Muscle layer of colon (tissue), 2 donors: Measurements from ENCODE around the gene GPR162.

Experiments
- H3K27ac ChIP-seq: one replicate; pipeline ENCODE4 v1.7.0; 2013; ENCODE audit warnings: low read depth, mild to moderate bottlenecking, low read length, moderate library complexity
- H3K27me3 ChIP-seq, 2 donors: one replicate each; pipeline ENCODE4 v1.7.0; 2013; ENCODE audit warnings: low read length in 2 of 2, mild to moderate bottlenecking in 2 of 2; ENCODE audit not compliant: insufficient read depth in 2 of 2, control insufficient read depth in 1 of 2
- H3K36me3 ChIP-seq: one replicate; pipeline ENCODE4 v1.7.0; 2013; ENCODE audit warnings: mild to moderate bottlenecking, low read length; ENCODE audit not compliant: insufficient read depth
- H3K4me1 ChIP-seq: one replicate; pipeline ENCODE4 v1.7.0; 2013; ENCODE audit warnings: mild to moderate bottlenecking, low read length; ENCODE audit not compliant: insufficient read depth
- H3K4me3 ChIP-seq, 2 donors: one replicate each; pipeline ENCODE4 v1.7.0; 2013; ENCODE audit warnings: low read length in 2 of 2, low read depth in 1 of 2, mild to moderate bottlenecking in 1 of 2, moderate library complexity in 1 of 2
- H3K9ac ChIP-seq: one replicate; pipeline ENCODE4 v1.7.0; 2013; ENCODE audit warnings: low read length
- H3K9me3 ChIP-seq: one replicate; pipeline ENCODE4 v1.7.0; 2013; ENCODE audit warnings: mild to moderate bottlenecking, low read length
- donor health status: abdominal sarcoma.
- donor health status: Adenocarcinoma of cecum.

The GPR162 gene

DNA sequence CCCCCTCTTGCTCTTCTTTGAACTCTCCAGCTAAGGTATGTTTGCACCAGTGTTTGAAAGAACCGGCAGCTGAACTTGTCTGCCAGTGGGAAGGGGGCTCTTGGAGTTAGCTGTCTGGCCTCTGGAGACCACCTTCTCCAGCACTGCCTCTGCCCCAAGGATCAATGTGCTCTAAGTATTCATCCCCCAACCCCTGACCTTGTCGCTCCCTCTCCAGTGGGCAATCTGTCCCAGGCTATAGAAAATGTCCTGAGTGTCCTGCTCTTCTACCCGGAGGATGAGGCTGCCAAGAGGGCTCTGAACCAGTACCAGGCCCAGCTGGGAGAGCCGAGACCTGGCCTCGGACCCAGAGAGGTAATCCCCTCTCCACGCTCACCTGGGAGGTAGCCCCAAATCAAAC, 9.4 kb downstream of the GPR162 start:
- H3K9me3 ChIP-seq = no peaks in the 10 kb centered on the region
- H3K9ac ChIP-seq = no peak overlapping the region
- no peak overlapping the region for H3K4me3 ChIP-seq
- H3K27me3 ChIP-seq = no peaks in the 10 kb centered on the region
- H3K4me1 ChIP-seq = peaks cover 18% of the 10 kb centered on the region
- H3K36me3 ChIP-seq = peaks cover 15% of the 10 kb centered on the region
- no peak overlapping the region for H3K27ac ChIP-seq

DNA sequence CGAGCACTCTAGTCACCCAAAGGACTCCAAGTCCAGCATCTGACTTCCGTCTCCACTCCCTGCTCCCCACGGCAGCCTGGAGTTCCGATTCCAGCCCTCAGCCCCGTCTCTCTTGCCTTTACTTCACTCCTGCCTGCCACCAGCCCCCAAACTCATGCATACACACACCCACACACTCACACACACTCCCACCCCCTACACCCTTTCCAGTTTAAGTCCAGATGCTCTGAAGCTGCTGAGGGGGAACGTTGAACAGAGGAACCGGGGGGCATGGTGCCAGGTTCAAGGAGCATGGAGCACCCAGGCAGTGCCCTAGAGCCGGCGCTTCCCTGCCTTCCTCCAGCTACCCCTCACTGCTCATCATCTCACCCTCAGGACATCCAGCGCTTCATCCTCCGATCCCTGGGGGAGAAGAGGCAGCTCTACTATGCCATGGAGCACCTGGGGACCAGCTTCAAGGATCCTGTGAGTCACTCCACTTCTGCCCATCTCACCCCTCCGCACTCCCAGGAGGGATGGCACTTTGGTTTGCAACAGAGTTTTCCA, 9.9 kb downstream of the GPR162 start:
- Histone ChIP-seq H3K4me3 (no peak overlapping the region), H3K27me3 (no peaks in the 10 kb centered on the region), H3K27ac (no peak overlapping the region), H3K9me3 (no peaks in the 10 kb centered on the region), H3K9ac (no peak overlapping the region), H3K4me1 (peaks cover 18% of the 10 kb centered on the region), H3K36me3 (peaks cover 19% of the 10 kb centered on the region)

DNA sequence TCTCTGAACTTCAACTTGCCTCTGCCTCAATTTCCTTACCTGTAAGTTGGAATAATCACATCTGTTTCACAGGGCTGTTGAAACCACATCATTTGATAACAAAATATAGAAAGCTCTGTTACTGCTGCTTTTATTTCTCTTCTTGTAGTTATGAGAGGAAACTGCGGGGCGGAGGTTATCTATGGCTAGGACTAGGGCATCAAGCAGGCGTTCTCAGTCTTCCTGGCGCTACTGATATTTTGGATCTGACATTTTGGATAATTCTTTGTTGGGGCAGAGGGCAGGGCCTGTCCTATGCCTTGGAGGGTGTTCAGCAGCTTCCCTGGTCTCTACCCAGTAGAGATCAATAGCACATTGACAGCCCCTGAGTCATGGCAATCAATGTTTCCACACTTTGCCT, 10.5 kb downstream of the GPR162 start:
- Histone ChIP-seq H3K27ac (no peak overlapping the region), H3K27me3 (no peaks in the 10 kb centered on the region), H3K9me3 (no peaks in the 10 kb centered on the region), H3K36me3 (peaks cover 22% of the 10 kb centered on the region), H3K4me1 (peaks cover 13% of the 10 kb centered on the region), H3K4me3 (no peak overlapping the region), H3K9ac (no peak overlapping the region)

DNA sequence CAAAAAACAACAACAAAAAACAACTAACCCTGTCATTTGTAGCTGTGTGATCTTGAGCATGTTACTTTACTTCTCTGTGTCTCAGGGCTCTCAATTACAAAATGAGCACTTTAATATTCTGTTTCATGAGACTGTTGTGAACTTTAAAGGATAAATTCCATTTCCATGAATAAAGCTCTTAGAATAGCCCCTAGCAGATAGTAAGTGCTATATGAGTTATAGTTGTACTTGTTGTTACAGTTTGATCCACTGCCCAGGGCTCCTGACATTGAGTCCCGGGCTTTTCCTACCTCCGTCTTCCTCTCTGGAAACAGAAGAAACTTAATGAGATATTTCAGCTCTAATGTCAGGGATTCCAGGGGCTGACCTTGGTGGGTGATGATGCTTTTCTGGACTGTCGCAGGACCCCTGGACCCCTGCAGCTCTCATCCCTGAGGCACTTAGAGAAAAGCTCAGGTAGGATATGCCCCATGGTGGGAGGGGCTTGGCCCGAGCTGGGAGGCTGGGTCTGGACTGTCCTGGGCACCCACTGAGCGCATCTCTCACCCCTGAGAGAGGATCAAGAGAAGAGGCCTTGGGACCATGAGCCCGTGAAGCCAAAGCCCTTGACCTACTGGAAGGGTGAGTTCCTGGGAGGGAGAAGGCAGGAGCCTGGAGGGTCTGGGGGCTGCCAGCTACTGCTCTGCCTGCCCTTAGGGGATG, 11.7 kb downstream of the GPR162 start:
- no peaks in the 10 kb centered on the region for H3K27me3 ChIP-seq
- H3K9ac ChIP-seq = no peak overlapping the region
- H3K4me3 ChIP-seq = no peak overlapping the region
- no peak overlapping the region for H3K27ac ChIP-seq
- no peaks in the 10 kb centered on the region for H3K9me3 ChIP-seq
- H3K4me1 ChIP-seq = peaks cover 7% of the 10 kb centered on the region
- H3K36me3 ChIP-seq = peaks cover 31% of the 10 kb centered on the region

DNA sequence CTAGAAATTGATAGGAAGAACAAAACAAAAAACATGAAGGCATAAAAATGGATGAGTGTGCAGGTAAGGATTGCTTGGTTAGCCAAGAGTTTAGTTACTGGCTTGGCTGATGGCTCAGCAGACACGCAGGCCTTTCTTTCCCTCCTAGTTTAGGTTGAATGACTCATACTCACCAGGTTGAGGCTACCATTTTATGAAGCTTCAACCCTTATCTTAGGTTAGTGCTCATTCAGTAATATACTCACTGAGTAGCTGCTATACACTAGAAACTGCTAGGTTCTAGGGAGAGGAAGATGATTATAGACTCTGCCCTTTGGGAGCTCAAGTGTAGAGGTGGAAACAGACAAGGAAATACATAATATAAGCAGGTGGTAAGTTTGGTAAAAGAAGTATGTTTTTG, 12.6 kb downstream of the GPR162 start:
- Histone ChIP-seq H3K9me3 (no peaks in the 10 kb centered on the region), H3K4me1 (peaks cover 7% of the 10 kb centered on the region), H3K27ac (no peak overlapping the region), H3K36me3 (peaks cover 40% of the 10 kb centered on the region), H3K4me3 (no peak overlapping the region), H3K27me3 (no peaks in the 10 kb centered on the region), H3K9ac (no peak overlapping the region)

DNA sequence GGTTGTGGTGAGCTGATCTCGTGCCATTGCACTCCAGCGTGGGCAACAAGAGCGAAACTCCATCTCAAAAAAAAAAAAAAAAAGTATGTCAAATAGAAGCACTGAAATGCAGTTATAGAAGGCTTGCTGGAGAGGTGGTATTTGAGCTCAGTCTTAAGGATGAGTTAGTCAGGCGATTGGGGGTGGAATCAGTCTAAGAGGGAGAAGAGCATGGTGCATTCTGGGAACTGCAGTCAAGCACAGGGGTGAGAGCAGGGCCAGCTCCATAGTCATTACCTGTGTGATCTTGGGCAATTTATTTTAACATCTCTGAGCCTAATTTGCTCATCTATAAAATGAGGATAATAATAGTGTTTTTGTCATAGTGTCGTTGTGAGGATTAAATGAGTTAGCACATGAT, 13.3 kb downstream of the GPR162 start:
- H3K9me3 ChIP-seq = no peaks in the 10 kb centered on the region
- H3K36me3 ChIP-seq = peaks cover 45% of the 10 kb centered on the region
- H3K4me3 ChIP-seq = no peak overlapping the region
- peaks cover 2% of the 10 kb centered on the region for H3K4me1 ChIP-seq
- H3K27me3 ChIP-seq = no peaks in the 10 kb centered on the region
- no peak overlapping the region for H3K9ac ChIP-seq
- no peak overlapping the region for H3K27ac ChIP-seq

DNA sequence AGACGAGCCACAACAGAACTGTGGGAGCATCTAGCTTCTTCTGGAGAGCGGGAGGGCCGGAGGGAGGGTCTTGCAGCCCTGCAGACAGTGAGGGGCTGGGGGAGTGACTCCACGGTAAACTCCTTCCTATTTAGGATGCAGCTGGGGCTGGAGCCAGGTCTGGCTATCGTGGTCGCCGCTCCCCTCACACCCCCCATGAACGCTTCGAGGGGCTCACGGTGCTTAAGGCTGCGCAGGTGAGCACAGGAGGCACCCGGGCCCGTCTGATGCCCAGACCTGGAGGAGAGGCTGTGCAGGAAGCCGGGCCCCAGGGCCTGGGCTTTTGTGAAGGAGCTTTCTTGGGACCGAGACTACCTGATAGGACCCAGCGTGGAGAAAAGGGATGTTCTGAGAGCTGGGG, 15.2 kb downstream of the GPR162 start:
- Histone ChIP-seq H3K27ac (no peak overlapping the region), H3K27me3 (no peaks in the 10 kb centered on the region), H3K9ac (no peak overlapping the region), H3K4me3 (no peak overlapping the region), H3K36me3 (peaks cover 40% of the 10 kb centered on the region), H3K4me1 (no peaks in the 10 kb centered on the region), H3K9me3 (no peaks in the 10 kb centered on the region)

DNA sequence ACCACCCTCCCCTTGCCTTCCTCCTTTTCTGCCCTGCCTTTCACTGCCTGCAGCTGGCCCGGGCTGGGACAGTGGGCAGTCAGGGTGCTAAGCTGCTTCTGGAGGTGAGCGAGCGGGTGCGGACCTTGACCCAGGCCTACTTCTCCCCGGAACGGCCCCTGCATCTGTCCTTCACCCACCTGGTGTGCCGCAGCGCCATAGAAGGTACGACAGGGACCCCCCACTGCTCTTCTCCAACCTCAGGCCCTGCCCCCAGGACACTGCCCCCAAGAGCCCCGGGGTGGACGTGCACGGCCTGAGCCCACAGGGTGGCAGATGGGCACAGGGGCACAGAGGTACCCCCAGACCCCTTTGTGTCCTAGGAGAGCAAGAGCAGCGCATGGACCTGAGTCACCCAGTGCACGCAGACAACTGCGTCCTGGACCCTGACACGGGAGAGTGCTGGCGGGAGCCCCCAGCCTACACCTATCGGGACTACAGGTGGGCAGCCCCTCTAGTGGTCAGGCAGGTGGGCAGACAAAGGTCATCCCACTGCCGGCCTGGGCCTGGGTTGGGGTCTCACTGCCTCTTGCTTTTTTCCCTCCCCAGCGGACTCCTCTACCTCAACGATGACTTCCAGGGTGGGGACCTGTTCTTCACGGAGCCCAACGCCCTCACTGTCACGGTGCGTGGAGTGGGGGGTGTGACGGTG, 15.9 kb downstream of the GPR162 start:
- H3K36me3 ChIP-seq = peaks cover 39% of the 10 kb centered on the region
- H3K4me1 ChIP-seq = no peaks in the 10 kb centered on the region
- H3K4me3 ChIP-seq = no peak overlapping the region
- no peaks in the 10 kb centered on the region for H3K9me3 ChIP-seq
- H3K9ac ChIP-seq = no peak overlapping the region
- no peak overlapping the region for H3K27ac ChIP-seq
- no peaks in the 10 kb centered on the region for H3K27me3 ChIP-seq

DNA sequence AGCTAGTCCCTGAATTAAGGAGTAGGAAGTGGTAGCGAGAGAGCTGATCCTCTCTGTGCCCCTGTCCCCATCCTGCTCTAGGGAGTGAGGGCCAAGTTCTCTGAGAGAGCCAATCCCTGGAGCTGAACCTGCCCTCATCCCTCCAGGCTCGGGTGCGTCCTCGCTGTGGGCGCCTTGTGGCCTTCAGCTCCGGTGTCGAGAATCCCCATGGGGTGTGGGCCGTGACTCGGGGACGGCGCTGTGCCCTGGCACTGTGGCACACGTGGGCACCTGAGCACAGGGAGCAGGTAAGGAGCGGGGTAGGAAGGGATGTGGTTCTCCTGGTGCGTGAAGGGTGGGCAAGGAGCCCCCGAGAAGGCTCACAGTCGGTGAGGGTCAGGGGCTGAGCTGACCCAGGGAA, 17.2 kb downstream of the GPR162 start:
- H3K4me3 ChIP-seq = no peak overlapping the region
- H3K27ac ChIP-seq = no peak overlapping the region
- no peaks in the 10 kb centered on the region for H3K27me3 ChIP-seq
- H3K36me3 ChIP-seq = peaks cover 29% of the 10 kb centered on the region
- no peak overlapping the region for H3K9ac ChIP-seq
- no peaks in the 10 kb centered on the region for H3K4me1 ChIP-seq
- H3K9me3 ChIP-seq = no peaks in the 10 kb centered on the region

DNA sequence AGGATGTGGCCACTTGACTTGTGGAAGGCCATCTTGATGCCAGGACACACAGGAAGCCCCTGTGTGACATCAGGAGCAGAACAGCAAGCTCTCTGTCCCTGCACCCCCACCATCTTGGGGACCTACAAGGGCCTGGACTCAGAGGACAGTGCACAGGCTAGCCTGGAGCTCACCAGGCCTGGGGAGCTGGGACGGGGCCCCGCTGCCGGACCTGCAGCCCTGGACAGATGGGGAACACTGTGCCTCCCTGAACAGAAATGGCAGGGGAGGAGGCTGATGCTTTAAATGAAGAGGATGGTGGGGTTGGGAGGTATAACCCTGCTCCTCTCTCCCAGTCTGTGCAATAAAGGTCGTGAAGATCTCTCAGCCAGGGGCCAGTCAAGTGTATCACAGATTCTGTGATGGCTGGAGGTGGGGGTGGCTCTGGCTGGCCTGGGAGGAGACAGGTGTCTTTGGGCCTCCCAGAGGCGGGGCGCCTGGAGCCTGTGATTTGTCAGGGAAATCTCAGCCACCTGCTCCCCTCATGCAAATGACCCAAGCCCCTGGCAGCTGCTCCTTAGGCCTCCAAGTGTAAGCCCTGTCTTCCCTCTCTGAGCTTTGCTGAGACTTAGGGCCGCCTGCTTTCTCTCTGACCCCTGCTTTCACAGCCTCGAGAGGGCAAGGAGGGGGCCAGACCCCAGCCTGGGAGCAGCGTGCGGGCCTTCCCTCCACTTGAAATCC, 18.0 kb downstream of the GPR162 start:
- Histone ChIP-seq H3K36me3 (peaks cover 34% of the 10 kb centered on the region), H3K4me3 (no peak overlapping the region), H3K4me1 (no peaks in the 10 kb centered on the region), H3K27ac (no peak overlapping the region), H3K27me3 (no peaks in the 10 kb centered on the region), H3K9me3 (no peaks in the 10 kb centered on the region), H3K9ac (no peak overlapping the region)

DNA sequence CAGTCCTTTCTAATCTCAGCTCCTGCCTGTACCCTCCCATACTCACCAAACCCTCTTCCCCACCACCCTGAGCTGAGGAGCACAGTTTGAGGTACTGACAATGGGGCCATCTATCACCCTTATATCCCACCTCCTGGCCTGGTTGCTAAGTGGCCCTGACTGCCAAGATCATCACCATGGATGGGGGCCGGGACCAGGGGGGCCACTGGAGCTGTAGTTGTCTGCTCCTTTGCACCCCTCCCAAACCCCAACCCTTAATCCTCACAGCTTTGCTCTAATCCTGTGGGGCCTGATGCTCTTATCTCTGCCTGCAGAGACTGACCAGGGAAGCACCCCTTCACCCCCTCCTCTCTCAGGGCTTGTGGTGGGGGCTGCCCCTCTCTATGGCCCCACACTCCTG, 18.7 kb downstream of the GPR162 start:
- Histone ChIP-seq H3K4me1 (no peaks in the 10 kb centered on the region), H3K27me3 (no peaks in the 10 kb centered on the region), H3K4me3 (no peak overlapping the region), H3K27ac (no peak overlapping the region), H3K9ac (no peak overlapping the region), H3K36me3 (peaks cover 39% of the 10 kb centered on the region), H3K9me3 (no peaks in the 10 kb centered on the region)
